GM19328 (cell line): ENCODE data around the gene SLIT3.

ENCODE experiments used
- ATAC-seq: cut with Tn5 transposase; IDR thresholded peaks from one replicate; pipeline ENCODE4 v1.9.1; 2021; ENCODE audit warnings: mild to moderate bottlenecking, moderate library complexity; ENCODE audit not compliant: unreplicated experiment

The SLIT3 gene

GRCh38 chr5:169299663-169300467 is 1.1 kb downstream of the SLIT3 start:
- no peak for ATAC-seq

GRCh38 chr5:169299191-169299662 is 1.7 kb downstream of the SLIT3 start:
- ATAC-seq: no peak

GRCh38 chr5:169298193-169298592 is 2.7 kb downstream of the SLIT3 start:
- ATAC-seq: no peak

- ATAC-seq: no peak
Observed at GRCh38 chr5:169296419-169297143, 4.4 kb downstream of the SLIT3 start.

- ATAC-seq: no peak
Observed at GRCh38 chr5:169295306-169295705, 5.6 kb downstream of the SLIT3 start.

- no peak for ATAC-seq
Observed at GRCh38 chr5:169294621-169295020, 6.3 kb downstream of the SLIT3 start.

GRCh38 chr5:169291877-169292276 is 9.1 kb downstream of the SLIT3 start:
- ATAC-seq: no peak

GRCh38 chr5:169290895-169291294 is 10.0 kb downstream of the SLIT3 start:
- ATAC-seq: no peak

- no peak for ATAC-seq
Observed at GRCh38 chr5:169289520-169289919, 11.4 kb downstream of the SLIT3 start.

GRCh38 chr5:169288066-169288930 is 12.6 kb downstream of the SLIT3 start:
- ATAC-seq: no peak

GRCh38 chr5:169287529-169287928 is 13.4 kb downstream of the SLIT3 start:
- no peak for ATAC-seq

GRCh38 chr5:169286572-169287300 is 14.2 kb downstream of the SLIT3 start:
- ATAC-seq: no peak

GRCh38 chr5:169283887-169284286 is 17.1 kb downstream of the SLIT3 start:
- no peak for ATAC-seq

- no peak for ATAC-seq
Observed at GRCh38 chr5:169281625-169282024, 19.3 kb downstream of the SLIT3 start.

GRCh38 chr5:169280696-169281095 is 20.2 kb downstream of the SLIT3 start:
- ATAC-seq: no peak

GRCh38 chr5:169280286-169280685 is 20.7 kb downstream of the SLIT3 start:
- ATAC-seq: no peak

GRCh38 chr5:169279125-169279524 is 21.8 kb downstream of the SLIT3 start:
- ATAC-seq: no peak

GRCh38 chr5:169273881-169274280 is 27.1 kb downstream of the SLIT3 start:
- no peak for ATAC-seq

- ATAC-seq: no peak
Observed at GRCh38 chr5:169273451-169273850, 27.5 kb downstream of the SLIT3 start.

GRCh38 chr5:169272731-169273427 is 28.1 kb downstream of the SLIT3 start:
- no peak for ATAC-seq
